ENCODE results near the gene MASP2.
"Not testable (repeated sequence)": the region's sequence is repeated elsewhere in the genome, so short reads cannot be mapped to it uniquely, and the experiment has no call there.

Gene MASP2

DNA sequence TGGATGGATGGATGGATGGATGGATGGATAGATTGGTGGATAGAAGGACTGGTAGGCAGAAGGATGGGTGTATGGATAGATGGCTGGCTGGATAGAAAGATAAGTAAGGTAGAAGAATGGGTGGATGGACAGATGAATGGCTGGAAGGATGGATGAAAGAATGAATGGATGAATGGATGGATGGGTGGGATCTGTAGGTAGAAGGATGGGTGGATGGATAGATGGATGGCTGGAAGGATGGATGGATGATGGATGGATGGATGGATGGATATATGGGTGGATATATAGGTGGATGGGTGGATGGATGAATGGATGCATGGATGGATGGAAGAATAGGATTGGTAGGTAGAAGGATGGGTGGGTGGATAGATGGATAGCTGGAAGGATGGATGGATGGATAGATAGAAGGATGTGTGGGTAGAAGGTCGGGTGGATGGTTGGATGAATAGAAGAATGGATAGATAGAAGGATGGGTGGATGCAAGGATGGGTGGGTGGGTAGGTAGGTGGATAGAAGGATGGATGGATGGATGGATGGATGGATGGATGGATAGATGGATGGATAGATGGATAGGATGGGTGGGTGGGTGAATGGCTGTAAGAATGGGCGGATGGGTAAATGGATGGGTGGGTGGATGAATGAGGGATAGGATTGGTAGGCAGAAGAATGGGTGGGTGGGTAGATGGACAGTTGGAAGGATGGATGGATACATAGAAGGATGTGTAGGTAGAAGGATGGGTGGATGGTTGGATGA, 7.5 kb downstream of the MASP2 start:
- in situ Hi-C loops (cut with MboI; ENCODE audit: low sequenced_read_pairs) = no loop called here

DNA sequence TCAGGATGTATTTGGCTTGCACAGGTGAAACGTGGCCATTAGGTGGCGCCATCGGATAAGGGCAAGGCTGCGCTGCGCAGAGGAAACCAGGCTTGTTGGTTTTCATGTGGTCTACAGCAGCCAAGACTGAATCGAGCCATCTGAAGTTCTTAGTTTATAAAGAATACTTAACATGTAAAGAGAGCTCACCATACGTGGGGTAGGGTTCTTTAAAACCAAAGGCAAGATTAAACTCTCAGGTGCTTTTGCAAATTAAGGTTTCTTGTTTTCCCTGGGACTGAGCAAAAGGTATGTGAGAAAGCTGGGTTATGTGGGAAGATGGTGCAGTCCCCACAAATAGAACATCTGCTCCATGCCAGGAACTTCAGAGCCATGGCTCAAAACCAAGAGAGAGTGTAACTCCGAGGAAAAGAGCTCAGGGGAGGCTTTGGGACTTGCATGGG, 9.3 kb downstream of the MASP2 start:
- in situ Hi-C loops (cut with MboI; ENCODE audit: low sequenced_read_pairs) = no loop called here

DNA sequence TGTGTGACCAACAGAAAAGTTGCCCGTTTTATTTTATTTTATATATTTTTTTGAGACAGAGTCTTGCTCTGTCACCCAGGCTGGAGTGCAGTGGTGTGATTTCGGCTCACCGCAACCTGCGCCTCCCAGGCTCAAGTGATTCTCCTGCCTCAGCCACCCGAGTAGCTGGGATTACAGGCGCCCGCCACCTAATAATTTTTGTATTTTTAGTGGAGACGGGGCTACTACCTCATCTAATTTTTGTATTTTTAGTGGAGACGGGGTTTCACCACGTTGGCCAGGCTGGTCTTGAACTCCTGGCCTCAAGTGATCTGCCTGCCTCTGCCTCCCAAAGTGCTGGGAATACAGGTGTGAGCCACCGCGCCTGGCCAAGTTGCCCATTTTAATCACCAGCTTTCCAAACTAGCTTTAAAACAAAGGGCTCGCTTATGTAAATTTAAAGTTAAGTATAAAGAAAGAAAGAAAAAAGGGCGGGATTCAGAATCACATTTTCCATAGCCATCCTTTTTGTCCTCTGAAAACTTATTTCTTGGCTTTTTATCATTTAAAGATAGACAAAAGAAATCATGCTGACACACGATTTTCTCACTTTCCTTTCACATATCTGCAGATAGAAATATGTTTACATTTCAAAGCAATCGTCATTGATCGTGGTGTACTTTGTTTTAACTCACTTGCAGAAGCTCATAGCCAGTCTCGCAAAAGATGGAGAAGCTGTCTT, 9.9 kb downstream of the MASP2 start:
- in situ Hi-C loops (cut with MboI; ENCODE audit: low sequenced_read_pairs) = not testable (repeated sequence)

DNA sequence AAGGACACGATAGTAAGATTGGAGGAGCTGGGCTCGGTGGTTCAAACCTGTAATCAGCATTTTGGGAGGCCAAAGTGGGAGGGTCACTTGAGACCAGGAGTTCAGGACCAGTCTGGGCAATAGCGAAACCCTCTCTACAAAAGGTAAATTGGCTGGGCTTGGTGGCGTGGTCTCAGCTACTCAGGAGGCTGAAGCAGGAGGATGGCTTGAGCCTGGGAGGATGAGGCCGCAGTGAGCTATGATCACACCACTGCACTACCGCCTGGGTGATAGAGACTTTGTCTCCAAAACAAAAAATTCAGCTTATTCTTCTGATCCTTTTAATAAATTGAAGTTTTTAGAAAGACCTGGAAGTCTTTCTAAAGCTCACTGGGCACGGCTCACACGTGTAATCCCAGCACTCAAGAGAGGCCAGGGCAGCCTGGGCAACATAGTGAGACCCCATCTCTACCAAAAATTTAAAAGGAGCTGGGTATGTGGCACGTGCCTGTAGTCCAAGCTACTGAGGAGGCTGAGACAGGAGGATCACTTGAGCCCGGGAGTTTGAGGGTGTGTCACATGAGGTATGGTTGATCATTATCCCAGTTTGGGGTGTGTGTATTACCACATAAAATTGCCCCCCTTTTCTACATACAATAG, 15.3 kb downstream of the MASP2 start:
- in situ Hi-C loops (cut with MboI; ENCODE audit: low sequenced_read_pairs) = no loop called here

DNA sequence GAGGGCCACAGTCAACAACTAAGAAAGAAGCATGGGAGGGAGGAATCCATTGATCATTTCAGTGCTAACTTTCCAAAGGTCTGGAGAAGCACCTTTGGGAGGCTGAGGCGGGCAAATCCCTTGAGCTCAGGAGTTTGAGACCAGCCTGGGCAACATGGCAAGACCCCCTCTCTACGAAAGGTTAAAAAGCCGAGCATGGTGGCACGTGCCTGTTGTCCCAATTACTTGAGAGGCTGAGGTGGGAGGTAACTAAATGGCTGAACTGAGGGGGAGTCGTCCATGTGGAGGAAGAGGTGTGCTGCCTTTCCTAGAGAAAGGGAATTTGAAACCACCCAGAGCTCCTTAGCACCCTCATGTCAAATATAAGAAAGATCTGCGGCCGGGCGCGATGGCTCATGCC, 16.2 kb downstream of the MASP2 start:
- in situ Hi-C loops (cut with MboI; ENCODE audit: low sequenced_read_pairs) = no loop called here

DNA sequence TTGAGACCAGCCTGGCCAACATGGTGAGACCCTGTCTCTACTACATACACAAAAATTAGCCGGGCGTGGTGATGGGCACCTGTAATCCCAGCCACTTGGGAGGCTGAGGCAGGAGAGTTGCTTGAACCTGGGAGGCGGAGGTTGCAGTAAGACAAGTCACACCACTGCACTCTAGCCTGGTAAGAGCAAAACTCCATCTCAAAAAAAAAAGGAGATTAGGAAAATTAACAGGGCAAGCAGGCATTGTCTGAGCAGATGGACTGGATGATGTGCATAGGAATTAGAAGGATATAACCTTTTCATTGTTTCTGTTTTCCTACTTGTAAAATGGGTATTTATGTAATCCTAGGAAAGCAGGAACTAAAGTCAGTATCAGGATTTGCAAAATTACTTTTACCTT, 19.0 kb downstream of the MASP2 start:
- in situ Hi-C loops (cut with MboI; ENCODE audit: low sequenced_read_pairs) = no loop called here

DNA sequence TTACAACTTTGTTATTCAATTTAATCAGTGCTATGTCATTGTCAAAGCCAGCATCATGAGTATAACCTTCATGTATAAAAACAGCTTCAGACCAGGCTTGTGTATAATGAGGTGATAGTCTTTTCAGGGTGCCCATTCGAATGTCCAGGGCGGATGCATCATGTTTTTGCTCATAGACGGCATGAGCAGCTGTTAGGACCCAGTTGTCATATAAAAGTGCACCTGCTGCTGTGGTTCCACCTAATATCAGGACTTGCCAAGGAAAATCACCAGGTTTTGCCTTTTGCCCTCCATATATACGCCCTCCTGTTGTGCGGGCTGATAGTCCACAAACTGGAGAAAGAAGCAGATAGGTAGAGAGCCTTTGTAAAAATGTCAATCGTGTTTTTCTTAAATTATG, 19.7 kb downstream of the MASP2 start:
- in situ Hi-C loops (cut with MboI; ENCODE audit: low sequenced_read_pairs) = no loop called here

DNA sequence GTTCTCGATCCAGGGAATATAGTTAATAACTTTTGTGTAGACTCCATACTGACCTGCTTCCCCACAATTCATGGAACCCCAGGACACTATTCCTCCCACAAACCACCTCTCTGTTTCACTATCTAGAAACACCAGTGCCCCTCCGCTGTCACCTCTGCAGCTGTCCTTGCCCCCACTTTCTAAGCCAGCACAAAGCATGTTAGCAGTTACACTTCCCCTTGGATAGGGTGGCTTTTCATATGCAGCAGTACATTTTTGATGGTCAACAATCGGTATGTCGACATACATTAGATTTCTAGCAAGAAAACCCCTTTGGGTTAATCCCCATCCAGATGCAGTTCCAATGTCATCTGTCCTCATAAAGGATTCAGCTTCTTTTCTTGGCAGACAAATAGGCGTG, 20.1 kb downstream of the MASP2 start:
- in situ Hi-C loops (cut with MboI; ENCODE audit: low sequenced_read_pairs) = no loop called here

DNA sequence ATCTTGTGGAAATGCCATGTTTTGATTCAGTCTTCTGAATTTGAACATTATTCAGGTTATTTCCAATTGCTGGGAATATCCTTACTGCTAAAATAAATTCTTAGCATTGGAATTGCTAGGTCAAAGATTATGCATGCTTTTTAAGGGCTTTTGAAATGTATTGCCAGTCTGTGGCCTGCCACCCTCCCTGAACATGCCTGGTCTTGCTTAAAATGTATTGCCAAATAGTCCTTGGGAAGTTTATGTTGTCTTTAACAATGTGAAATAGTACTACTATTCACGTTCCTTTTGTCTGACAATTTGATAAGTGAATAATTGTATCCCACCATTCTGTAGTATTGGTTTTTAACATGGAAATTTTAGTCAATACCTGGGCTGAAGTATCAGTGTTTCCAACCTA, 21.0 kb downstream of the MASP2 start:
- in situ Hi-C loops (cut with MboI; ENCODE audit: low sequenced_read_pairs) = no loop called here

DNA sequence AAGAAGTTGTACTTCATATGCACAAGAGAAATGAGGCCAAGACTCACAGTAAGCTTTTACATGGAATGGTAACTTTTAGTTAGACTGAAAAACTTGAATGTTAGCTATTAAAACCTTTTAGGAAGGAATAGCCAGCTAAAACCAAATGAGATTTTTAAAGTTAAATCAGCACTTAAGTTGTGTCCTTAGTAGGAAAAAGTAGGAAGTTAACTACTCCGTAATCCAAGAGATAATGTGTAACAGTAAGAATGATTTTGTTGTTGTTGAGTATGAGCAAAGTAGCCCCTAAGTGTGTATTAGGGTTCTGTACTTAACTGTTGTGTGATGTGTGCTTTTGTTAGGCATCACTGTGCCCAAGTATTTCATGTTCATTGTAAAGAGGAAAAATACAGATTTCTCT, 21.4 kb downstream of the MASP2 start:
- in situ Hi-C loops (cut with MboI; ENCODE audit: low sequenced_read_pairs) = no loop called here

DNA sequence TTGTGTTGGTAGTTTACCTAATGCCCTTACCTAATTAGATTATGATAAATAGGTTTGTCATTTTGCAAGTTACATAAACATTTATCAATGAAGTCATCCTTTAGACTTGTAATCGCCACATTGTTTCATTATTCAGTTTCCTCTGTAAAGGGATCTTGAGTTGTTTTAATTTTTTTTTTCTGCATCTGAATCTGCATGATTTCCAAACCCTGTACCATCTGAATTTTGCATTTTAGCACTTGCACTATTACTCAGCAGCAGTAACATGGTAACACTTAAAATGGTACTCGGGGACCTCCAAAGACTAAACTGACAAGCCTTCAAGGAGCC, 22.2 kb downstream of the MASP2 start:
- in situ Hi-C loops (cut with MboI; ENCODE audit: low sequenced_read_pairs) = no loop called here

DNA sequence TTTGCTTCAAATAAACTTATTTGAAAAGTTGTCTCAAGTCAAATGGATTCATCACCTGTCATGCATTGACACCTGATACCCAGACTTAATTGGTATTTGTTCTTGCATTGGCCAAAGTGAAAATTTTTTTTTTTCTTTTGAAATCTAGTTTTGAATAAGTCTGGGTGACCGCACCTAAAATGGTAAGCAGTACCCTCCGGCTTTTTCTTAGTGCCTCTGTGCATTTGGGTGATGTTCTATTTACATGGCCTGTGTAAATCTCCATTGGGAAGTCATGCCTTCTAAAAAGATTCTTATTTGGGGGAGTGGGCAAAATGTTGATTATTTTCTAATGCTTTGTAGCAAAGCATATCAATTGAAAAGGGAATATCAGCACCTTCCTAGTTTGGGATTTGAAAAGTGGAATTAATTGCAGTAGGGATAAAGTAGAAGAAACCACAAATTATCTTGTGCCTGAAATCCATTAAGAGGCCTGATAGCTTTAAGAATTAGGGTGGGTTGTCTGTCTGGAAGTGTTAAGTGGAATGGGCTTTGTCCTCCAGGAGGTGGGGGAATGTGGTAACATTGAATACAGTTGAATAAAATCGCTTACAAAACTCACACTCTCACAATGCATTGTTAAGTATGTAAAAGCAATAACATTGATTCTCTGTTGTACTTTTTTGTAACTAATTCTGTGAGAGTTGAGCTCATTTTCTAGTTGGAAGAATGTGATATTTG, 22.7 kb downstream of the MASP2 start:
- in situ Hi-C loops (cut with MboI; ENCODE audit: low sequenced_read_pairs) = no loop called here

DNA sequence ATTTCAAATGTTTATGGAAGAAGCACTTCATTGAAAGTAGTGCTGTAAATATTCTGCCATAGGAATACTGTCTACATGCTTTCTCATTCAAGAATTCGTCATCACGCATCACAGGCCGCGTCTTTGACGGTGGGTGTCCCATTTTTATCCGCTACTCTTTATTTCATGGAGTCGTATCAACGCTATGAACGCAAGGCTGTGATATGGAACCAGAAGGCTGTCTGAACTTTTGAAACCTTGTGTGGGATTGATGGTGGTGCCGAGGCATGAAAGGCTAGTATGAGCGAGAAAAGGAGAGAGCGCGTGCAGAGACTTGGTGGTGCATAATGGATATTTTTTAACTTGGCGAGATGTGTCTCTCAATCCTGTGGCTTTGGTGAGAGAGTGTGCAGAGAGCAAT, 23.8 kb downstream of the MASP2 start:
- in situ Hi-C loops (cut with MboI; ENCODE audit: low sequenced_read_pairs) = no loop called here

DNA sequence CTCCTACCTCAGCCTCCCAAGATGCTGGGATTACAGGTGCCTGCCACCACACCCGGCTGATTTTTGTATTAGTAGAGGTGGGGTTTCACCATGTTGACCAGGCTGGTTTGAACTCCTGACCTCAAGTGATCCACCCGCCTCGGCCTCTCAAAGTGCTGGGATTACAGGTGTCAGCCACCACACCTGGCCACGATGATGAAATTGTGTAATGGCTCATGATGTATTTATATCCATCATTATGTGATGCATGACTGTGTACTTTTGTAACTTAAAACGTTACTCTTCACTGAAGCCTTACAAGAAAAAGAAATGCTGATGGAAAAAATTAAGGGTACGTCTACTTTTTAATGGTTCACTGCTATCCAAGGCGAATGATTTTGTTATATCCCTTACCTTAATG, 27.1 kb downstream of the MASP2 start:
- in situ Hi-C loops (cut with MboI; ENCODE audit: low sequenced_read_pairs) = no loop called here

DNA sequence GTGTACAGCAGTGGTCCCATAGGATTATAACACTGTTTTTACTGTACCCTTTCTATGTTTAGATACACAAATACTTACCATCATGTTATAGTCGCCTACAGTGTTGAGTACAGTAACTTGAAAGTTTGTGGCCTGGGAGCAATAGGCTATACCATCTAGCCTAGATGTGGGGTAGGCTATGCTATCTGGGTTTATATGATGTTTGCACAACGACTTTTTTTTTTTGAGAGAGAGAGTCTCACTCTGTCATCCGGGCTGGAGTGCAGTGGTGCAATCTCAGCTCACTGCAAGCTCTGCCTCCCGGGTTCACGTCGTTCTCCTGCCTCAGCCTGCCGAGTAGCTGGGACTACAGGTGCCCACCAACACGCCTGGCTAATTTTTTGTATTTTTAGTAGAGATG, 27.7 kb downstream of the MASP2 start:
- in situ Hi-C loops (cut with MboI; ENCODE audit: low sequenced_read_pairs) = not testable (repeated sequence)

DNA sequence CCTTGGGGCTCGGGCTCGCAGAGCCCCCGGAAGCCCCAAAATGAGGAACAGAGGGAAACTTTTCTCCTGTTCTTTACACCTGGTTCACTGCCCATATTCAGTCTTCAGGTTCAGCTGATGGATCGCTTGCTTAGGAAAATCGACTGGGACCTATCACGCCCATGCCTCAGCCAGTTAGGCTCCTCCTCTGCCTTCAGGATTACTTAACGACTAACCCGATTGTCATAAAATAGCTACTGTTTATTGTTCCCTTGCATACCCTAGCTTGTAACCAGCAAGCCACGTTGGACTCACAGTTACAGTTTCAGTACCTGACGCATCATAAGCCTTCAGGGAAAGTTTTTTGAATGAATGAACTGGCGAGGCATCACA, 33.9 kb downstream of the MASP2 start:
- in situ Hi-C loops (cut with MboI; ENCODE audit: low sequenced_read_pairs) = no loop called here

DNA sequence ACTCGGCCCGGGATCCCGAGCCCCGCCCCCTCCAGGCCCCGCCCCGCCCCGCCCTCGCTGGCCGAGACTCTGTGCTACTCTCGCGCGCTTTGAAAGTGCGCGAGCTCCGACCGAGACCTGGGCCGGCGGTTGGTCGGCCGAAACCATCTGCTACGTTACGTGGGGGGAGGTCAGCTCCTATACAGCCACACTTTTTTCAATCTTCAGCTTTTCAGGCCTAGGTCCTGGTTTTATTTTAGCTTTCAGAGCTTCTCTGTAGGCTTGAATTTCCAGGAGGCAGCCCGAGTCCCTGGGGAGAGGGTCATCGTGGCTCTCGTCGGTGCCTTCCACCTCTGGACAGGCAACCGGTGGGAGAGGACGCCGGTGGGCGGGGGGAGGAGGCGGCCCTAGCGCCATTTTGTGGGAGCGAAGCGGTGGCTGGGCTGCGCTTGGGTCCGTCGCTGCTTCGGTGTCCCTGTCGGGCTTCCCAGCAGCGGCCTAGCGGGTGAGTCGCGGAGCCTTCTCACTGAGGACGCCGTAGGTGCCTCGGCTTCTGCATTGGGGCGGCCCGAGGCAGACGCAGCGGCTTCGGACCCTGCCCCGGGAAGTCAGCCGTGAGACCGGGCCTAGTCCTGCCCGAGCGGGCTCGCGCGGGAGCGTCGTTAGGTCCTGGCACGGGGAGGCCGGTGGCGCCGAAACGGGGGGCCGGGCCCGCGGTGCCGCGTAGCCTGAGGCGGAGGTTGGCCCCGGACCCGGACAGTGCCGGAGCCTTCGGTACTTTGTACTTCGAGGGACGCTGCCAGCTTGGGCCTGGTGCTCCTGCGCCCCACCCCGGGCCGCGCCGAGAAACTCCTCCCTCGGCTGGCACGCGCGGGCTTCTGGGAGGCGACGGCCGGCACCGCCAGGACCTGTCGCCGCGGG, 34.5 kb downstream of the MASP2 start, which contains the start of gene TARDBP:
TSS of gene TARDBP (plus strand) at position 395 of the 900 bp plus-strand sequence. CDS start 1,074 bp downstream, outside the sequence.
- in situ Hi-C loops (cut with MboI; ENCODE audit: low sequenced_read_pairs) = no loop called here

DNA sequence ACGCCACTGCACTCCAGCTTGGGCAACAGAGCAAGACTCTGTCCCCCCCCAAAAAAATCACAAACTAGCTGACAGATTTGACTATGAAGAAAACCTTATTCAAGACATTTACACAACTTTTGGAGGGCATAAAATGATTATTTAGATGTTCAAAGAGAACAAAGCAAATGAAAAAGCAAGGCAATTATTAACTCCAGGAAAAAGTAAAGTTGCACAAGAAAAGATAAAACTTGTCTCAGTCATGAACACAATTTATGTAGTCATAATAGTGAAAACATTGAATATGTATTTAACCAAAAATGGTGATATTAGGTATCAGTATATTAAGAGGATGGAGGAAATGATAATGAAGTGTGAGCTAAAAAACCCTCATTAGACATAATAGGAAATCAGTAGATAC, 46.5 kb downstream of the MASP2 start:
- in situ Hi-C loops (cut with MboI; ENCODE audit: low sequenced_read_pairs) = no loop called here

DNA sequence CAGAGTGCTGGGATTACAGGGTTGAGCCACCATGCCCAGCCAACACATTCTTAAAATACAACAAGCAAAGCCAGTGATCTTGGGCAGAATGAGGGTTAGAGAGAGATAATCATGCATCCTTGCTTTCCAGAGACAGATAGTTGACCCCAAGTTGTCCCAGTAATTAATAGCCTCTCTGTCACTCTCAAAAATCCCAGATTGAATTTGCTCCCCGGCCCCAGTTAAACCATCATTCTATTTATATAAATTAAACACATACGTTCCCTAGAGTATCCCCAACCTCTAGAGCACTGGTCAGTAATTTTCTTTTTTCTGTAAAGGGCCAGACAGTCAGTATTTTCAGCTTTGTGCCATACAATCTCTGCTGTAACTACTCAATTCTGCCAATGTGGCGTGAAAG, 50.9 kb downstream of the MASP2 start:
- in situ Hi-C loops (cut with MboI; ENCODE audit: low sequenced_read_pairs) = no loop called here

DNA sequence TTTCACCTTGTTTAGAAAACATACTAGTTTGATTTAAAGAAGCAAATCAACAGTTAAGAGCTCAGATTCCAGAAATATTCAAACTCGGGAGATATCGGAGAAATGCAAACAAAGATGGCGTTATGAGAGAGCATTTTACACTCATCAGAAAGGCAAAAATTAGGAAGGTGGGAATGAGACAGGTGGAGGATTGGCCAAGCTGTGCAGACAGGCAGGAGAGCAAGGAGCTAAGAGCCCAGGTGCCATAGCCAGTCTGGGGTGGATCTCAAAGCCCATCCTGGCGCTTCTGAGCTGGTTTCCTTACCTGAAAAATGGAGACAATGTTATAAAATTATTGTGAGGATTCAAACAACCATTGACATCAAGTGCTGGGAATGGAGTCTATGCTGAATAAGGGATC, 54.2 kb downstream of the MASP2 start:
- in situ Hi-C loops (cut with MboI; ENCODE audit: low sequenced_read_pairs) = no loop called here

Measured in hTERT RPE-1 (cell line).